ENCODE measurements around the gene ADARB2. TPM values are rescaled to one million over a fixed set of nuclear protein-coding genes. Genes with fewer than 3 reads are reported as not detected.

ADARB2 gene
- total RNA-seq, 1 donor from 2014 or later: 38.7 TPM

DNA sequence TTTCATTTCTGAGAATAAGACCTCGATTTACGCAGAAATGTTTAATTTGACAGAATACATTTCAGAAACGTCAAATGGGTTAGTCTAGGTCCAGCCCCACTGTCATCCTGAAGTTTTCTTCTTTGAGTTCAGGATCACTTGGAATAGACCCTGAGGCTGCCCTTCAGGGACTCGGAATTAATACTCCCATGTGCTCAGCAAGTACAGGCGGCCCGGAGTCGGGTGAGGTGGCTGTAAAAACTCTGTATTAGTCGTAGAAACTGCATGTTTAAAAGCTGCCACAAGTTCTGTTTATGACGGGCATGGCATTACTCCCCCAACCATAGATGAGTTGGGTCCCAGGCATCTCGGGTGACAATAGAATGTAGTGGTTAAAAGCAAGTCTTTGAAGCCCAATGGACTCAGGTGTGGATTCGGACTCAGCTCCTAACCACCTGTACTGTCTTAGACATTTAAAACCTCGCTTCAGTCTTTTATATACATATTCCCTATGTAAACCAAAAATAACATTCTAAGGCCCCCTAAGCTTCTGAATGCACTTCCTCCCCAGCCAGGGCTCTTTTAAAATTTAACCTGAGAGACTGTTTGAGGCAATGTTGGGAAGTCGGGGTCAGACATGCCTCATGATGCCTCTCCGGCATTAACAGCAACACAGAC lies 216.3 kb downstream of the ADARB2 start:
- Mint-ChIP-seq H3K4me3 (ENCODE audit: unreplicated experiment) (no peak overlapping the region), H3K4me1 (ENCODE audit: unreplicated experiment) (peaks cover 6% of the 10 kb centered on the region), H3K36me3 (ENCODE audit: unreplicated experiment) (no peaks in the 10 kb centered on the region), H3K27me3 (ENCODE audit: unreplicated experiment) (peaks cover 16% of the 10 kb centered on the region), H3K27ac (ENCODE audit: unreplicated experiment) (no peak overlapping the region), H3K9me3 (ENCODE audit: unreplicated experiment) (no peaks in the 10 kb centered on the region)
- TF ChIP-seq CTCF (IDR thresholded peaks at IDR 0.05): no peak
- DNase-seq (ENCODE audit: extremely low spot score, unreplicated experiment): peak; percentile 62

GRCh38 chr10:1519391-1519790 lies 217.9 kb downstream of the ADARB2 start:
- no peaks in the 10 kb centered on the region for H3K36me3 Mint-ChIP-seq (ENCODE audit: unreplicated experiment)
- H3K4me3 Mint-ChIP-seq (ENCODE audit: unreplicated experiment): no peak overlapping the region
- DNase-seq (ENCODE audit: extremely low spot score, unreplicated experiment): peak; percentile 63
- H3K9me3 Mint-ChIP-seq (ENCODE audit: unreplicated experiment): no peaks in the 10 kb centered on the region
- H3K27ac Mint-ChIP-seq (ENCODE audit: unreplicated experiment): no peak overlapping the region
- H3K27me3 Mint-ChIP-seq (ENCODE audit: unreplicated experiment): peaks cover 13% of the 10 kb centered on the region
- H3K4me1 Mint-ChIP-seq (ENCODE audit: unreplicated experiment): peaks cover 6% of the 10 kb centered on the region
- no peak for TF ChIP-seq CTCF (IDR thresholded peaks at IDR 0.05)

GRCh38 chr10:1517684-1518083 lies 219.6 kb downstream of the ADARB2 start:
- H3K27me3 Mint-ChIP-seq (ENCODE audit: unreplicated experiment): peaks cover 3% of the 10 kb centered on the region
- H3K36me3 Mint-ChIP-seq (ENCODE audit: unreplicated experiment): no peaks in the 10 kb centered on the region
- H3K4me3 Mint-ChIP-seq (ENCODE audit: unreplicated experiment): no peak overlapping the region
- DNase-seq (ENCODE audit: extremely low spot score, unreplicated experiment): peak; percentile 53
- no peak for TF ChIP-seq CTCF (IDR thresholded peaks at IDR 0.05)
- peaks cover 6% of the 10 kb centered on the region for H3K4me1 Mint-ChIP-seq (ENCODE audit: unreplicated experiment)
- no peak overlapping the region for H3K27ac Mint-ChIP-seq (ENCODE audit: unreplicated experiment)
- no peaks in the 10 kb centered on the region for H3K9me3 Mint-ChIP-seq (ENCODE audit: unreplicated experiment)

GRCh38 chr10:1516492-1517165 lies 220.7 kb downstream of the ADARB2 start:
- no peak overlapping the region for H3K27ac Mint-ChIP-seq (ENCODE audit: unreplicated experiment)
- peak; percentile 68 for DNase-seq (ENCODE audit: extremely low spot score, unreplicated experiment)
- no peak overlapping the region for H3K4me3 Mint-ChIP-seq (ENCODE audit: unreplicated experiment)
- TF ChIP-seq CTCF (IDR thresholded peaks at IDR 0.05): no peak
- peaks cover under 1% of the 10 kb centered on the region for H3K4me1 Mint-ChIP-seq (ENCODE audit: unreplicated experiment)
- peaks cover 2% of the 10 kb centered on the region for H3K27me3 Mint-ChIP-seq (ENCODE audit: unreplicated experiment)
- H3K9me3 Mint-ChIP-seq (ENCODE audit: unreplicated experiment): no peaks in the 10 kb centered on the region
- no peaks in the 10 kb centered on the region for H3K36me3 Mint-ChIP-seq (ENCODE audit: unreplicated experiment)

GRCh38 chr10:1515780-1516491 lies 221.4 kb downstream of the ADARB2 start:
- Mint-ChIP-seq H3K27me3 (ENCODE audit: unreplicated experiment) (peaks cover 2% of the 10 kb centered on the region), H3K27ac (ENCODE audit: unreplicated experiment) (no peak overlapping the region), H3K4me1 (ENCODE audit: unreplicated experiment) (no peaks in the 10 kb centered on the region), H3K36me3 (ENCODE audit: unreplicated experiment) (no peaks in the 10 kb centered on the region), H3K9me3 (ENCODE audit: unreplicated experiment) (no peaks in the 10 kb centered on the region), H3K4me3 (ENCODE audit: unreplicated experiment) (no peak overlapping the region)
- no peak for TF ChIP-seq CTCF (IDR thresholded peaks at IDR 0.05)
- DNase-seq (ENCODE audit: extremely low spot score, unreplicated experiment): peak; percentile 78
